22Rv1 (cell line): ENCODE measurements around the gene CEP152.

Experiments used
- H3K27ac ChIP-seq: fragments of 450-650 bp; 2 replicates; pipeline ENCODE4 v1.5.1; 2017
- CTCF ChIP-seq: fragments of 450-650 bp; IDR thresholded peaks from 2 replicates; pipeline ENCODE4 v1.5.1; 2017; ENCODE audit warnings: mild to moderate bottlenecking
- ZFX ChIP-seq: fragments of 450-650 bp; IDR thresholded peaks from 2 replicates; pipeline ENCODE4 v1.6.1; 2017; ENCODE audit warnings: antibody characterized with exemption, borderline replicate concordance

CEP152 gene

GRCh38 chr15:48766196-48766595 lies 44.7 kb downstream of the CEP152 start:
- H3K27ac ChIP-seq: no peak overlapping the region
- no peak for TF ChIP-seq ZFX
- no peak for TF ChIP-seq CTCF

- H3K27ac ChIP-seq: no peak overlapping the region
- TF ChIP-seq ZFX (no peak), CTCF (no peak)
These were observed 45.8 kb downstream of the CEP152 start for GRCh38 chr15:48765022-48765421.

DNA sequence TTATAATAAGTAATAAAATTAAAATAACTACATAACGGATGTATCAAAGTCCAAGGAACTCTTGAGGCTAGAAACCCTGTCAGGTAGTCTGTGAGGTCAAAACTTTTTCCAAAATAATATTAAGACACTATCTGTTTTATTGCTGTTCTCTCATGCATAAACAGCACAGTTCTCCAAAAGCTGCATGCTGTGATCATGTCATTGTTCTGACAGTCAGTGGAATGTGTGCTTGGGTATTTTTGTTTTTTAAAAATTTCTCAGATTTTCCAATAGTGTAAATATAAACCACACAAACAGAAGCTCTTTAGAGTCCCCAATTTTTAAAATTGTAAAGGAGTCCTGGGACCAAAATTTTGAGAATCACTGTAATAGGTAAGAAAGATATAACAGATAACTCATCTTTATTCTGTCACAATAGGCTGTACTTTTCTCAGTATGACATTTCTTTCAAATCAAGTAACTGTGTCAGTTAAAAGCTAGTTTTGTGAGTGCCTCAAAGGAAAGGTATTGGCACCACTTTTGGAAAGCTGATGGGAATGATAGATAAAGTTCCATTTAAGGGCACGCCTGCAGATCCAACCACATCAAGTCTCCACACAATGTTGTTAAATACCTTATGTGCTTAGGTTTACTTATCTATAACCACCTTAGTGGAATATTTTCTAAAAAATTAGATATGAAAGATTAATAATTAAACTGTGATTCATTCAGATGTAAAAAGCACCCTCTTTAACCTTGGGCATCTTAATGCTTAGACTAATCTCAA lies 49.3 kb downstream of the CEP152 start:
- H3K27ac ChIP-seq: no peak overlapping the region
- no peak for TF ChIP-seq ZFX
- TF ChIP-seq CTCF: no peak

- TF ChIP-seq CTCF: no peak
- TF ChIP-seq ZFX: no peak
- H3K27ac ChIP-seq: no peak overlapping the region
These were observed 50.9 kb downstream of the CEP152 start for GRCh38 chr15:48759921-48760320.

DNA sequence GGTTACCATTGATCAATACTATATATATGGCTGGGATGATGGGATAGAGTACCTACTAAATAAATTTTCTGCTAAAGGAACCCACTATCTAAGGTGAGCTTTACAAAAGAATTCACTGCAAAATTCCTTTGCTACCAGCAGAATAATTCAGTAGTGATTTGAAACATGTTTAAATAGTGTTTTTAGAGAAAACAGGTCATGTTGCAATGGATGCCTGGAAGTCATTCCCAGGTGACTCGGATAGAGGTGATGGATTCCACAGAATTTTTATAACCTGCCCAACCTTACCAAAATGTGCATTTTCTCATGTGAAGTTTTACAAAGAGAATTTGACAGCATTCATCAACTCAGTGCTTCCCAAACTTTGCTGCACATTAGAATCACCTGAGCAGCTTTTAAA lies 53.2 kb downstream of the CEP152 start:
- no peak overlapping the region for H3K27ac ChIP-seq
- TF ChIP-seq ZFX (no peak), CTCF (no peak)

DNA sequence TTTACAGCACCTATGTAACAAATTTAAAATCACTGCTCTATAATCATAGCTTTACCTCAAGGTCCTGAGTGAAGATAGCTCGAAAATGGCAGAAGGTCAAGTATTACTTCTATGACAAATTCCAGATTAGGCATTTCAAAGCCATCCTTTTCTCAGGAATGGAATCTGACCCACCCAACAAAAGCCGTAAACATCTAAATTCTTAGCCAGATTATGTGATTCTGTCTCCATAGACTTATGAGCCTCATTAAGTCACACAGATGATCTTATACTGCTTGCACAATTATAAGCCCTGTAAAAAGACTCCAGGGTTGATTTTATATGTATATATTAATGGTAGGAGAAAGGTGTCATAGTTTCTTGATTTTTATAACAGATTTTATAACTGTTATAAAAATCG lies 56.9 kb downstream of the CEP152 start:
- TF ChIP-seq CTCF: no peak
- TF ChIP-seq ZFX: no peak
- no peak overlapping the region for H3K27ac ChIP-seq

DNA sequence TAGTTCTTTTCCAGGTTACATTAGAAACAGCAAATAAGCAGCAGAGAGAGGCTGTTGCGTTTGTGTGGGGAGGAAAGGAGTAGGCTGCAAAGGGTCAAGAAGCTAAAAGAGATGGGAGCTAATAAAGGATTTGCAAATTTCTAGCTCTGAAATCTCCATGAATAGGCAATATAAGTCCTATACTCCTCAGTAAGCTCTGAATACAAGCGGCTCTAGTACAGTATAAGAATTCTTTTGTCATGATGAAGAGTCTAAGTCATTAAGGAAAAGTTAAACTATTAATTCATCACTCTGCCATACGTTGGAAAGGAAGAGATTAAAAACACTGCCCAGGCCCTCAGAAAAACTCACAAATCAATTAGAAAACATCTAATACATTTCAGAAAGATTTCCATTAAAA lies 59.3 kb downstream of the CEP152 start:
- TF ChIP-seq ZFX: no peak
- TF ChIP-seq CTCF: no peak
- H3K27ac ChIP-seq: no peak overlapping the region
